Activated CD4-positive, alpha-beta T cell treated with anti-CD3 and anti-CD28 coated beads, Interleukin-10, Interleukin-2, amounts not matched to agents 100 ng/mL and 50 ng/mL, durations not matched to agents 16 hours and 8 hours (primary cell): ENCODE measurements around the gene TSHZ2.
"Not testable (repeated sequence)": the region's sequence is repeated elsewhere in the genome, so short reads cannot be mapped to it uniquely, and the experiment has no call there.

Source experiments
- DNase-seq: peaks from one replicate; pipeline ENCODE4 v3.0.0-alpha.2; 2020

Gene TSHZ2

DNA sequence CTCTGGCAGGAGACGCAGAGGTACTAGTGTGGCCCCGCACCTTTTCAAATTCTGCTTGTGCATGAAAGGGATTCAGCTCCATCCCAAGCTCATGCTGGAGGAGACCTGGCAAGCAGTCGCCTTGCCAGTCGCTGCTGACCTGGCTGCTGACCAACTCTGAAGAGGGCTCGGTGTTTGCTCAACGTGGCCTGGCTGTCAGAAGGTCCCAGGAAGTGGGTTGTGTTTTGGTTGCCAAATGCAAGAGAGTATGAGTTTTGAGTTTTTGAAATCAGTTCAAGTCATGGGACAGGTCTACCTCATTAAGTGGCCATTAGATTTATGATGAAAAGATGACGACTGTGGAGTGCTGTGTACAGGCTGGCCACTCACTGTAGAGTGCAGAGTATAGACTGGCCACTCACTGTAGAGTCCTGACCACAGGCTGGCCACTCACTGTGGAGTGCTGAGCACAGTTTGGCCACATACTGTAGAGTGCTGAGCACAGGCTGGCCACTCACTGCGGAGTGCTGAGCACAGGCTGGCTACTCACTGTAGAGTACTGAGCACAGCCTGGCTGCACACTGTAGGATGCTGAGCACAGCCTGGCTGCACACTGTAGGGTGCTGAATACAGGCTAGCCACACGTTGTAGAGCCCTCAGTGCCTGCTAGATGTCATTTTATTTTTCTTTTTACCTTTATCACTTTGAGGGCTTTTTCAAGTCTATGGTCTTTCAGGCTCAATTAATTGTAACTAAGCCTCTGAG, 427.6 kb downstream of the TSHZ2 start:
- DNase-seq, result no peak

- peak; percentile 5 for DNase-seq
These were observed 430.3 kb downstream of the TSHZ2 start for GRCh38 chr20:53402233-53403005.

DNA sequence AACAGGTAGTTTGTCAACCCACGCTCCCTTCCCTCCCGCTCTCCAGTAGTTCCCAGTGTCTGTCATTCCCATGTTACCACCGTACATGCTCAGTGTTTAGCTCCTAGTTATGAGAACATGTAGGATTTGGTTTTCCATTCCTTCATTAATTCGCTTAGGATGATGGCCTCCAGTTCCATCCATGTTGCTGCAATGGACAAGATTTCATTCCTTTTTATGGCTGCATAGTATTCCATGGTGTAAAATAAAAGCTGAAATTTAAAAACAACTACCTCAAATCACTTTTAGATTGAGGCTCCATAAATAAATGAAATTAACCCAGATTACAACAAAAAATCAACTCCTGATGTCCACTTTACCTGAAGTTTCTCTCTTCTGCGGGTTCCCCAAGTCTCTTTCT, 430.9 kb downstream of the TSHZ2 start:
- DNase-seq, result no peak

DNA sequence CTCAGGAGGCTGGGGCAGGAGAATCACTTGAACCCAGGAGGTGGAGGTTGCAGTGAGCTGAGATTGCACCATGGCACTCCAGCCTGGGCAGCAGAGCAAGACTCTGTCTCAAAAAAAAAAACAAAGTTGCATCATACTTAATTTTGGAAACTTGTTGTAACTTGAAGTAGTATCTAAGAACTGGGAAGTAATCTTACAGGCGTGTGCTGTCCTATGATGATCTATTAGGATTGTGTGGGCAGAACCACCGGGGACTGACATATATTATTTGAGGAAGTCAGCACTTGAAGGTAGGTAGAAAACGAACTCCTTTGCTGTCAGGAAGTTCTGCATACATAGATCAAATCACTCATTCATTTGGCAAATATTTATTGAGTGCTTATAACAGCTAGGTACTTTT, 433.0 kb downstream of the TSHZ2 start:
- no peak for DNase-seq

DNA sequence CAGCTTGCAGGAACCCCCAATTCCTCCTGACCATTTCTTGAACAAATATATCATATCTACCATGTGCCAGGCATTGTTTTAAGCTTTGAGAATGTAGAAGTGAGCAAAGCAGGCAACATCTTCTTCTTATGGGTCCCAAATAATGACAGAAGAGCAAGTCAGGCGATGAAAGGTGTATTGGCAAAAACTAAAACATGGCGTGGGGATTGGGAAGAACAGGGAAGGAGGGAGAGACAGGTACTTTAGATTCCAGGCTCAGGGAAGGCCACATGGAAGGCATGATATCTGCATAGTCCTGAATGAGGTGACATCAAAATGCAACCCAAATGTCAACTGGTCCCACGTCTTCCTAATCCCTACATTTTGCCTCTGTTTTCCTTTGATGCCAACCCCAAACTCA, 434.4 kb downstream of the TSHZ2 start:
- DNase-seq, result no peak

GRCh38 chr20:53408691-53409446, 436.7 kb downstream of the TSHZ2 start:
- DNase-seq, result no peak

GRCh38 chr20:53409447-53409717, 437.2 kb downstream of the TSHZ2 start:
- no peak for DNase-seq

- no peak for DNase-seq
These were observed 439.0 kb downstream of the TSHZ2 start for GRCh38 chr20:53411129-53411528.

DNA sequence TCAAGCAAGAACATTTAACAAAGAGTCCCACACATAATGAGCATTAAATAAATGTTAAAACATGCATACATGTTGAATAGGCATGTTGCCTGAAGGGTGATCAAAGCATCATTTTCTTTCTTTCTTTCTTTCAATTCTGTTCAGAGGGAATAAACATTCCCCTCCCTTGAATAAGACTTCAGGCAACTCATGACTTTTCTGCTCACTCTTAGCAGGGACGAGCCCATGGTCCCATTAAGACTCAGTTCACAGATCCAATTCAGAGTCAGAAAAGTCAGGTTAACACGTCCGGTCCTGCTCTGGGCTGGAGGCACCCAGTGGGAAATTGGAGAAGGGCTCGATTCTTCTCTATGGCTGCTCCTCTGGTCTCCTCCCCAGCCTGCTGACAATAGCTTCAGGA, 439.7 kb downstream of the TSHZ2 start:
- no peak for DNase-seq

DNA sequence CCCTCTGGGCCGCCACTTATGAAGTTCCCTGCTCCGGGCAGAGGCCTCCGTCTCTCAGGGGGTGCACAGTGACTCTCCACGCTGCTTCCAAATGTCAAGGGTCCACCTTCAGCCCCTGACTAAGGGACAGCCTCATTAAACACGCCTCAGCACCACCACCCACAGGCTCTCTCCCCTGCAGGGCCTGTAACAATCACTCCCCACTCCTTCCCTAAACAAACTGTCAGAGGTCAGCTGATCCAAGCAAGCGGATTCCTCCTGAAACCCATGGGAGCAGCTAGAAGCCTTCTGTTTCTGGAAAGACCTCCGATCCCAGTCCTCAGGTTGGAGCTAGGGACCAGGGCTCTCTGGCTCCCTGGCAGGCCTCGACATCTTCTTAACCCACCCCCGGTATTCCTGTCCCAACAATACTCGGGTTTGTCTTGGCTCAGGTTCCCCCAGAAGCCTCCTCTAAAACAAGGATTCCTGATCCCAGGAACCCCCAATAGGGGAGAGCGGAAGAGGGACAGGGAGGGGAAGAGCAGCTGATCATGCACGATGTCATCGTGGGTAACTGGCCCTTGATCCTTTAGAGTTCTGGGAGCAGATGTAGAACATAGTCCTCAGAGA, 440.5 kb downstream of the TSHZ2 start:
- no peak for DNase-seq

GRCh38 chr20:53413186-53413631, 441.1 kb downstream of the TSHZ2 start:
- peak; percentile 54 for DNase-seq

DNA sequence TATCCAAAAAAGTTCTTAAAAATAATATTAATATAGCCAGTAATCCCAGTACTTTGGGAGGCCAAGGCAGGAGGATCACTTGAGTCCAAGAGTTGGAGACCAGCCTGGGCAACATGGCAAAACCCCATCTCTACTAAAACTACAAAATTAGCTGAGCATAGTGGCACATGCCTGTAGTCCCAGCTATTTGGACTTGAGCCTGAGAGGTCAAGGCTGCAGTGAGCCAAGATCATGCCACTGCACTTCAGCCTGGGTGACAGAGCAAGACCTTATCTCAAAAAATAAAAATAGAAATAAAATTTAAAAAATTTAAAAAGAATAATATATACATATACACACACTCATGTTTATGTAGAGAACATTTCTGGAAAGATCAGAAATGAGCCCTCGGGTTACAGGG, 441.7 kb downstream of the TSHZ2 start:
- not testable (repeated sequence) for DNase-seq

GRCh38 chr20:53419693-53420460, 447.7 kb downstream of the TSHZ2 start:
- no peak for DNase-seq

- no peak for DNase-seq
These were observed 449.2 kb downstream of the TSHZ2 start for GRCh38 chr20:53421343-53421742.

- no peak for DNase-seq
These were observed 449.9 kb downstream of the TSHZ2 start for GRCh38 chr20:53422039-53422438.

- no peak for DNase-seq
These were observed 451.5 kb downstream of the TSHZ2 start for GRCh38 chr20:53423587-53424146.

- no peak for DNase-seq
These were observed 453.3 kb downstream of the TSHZ2 start for GRCh38 chr20:53425481-53425880.

DNA sequence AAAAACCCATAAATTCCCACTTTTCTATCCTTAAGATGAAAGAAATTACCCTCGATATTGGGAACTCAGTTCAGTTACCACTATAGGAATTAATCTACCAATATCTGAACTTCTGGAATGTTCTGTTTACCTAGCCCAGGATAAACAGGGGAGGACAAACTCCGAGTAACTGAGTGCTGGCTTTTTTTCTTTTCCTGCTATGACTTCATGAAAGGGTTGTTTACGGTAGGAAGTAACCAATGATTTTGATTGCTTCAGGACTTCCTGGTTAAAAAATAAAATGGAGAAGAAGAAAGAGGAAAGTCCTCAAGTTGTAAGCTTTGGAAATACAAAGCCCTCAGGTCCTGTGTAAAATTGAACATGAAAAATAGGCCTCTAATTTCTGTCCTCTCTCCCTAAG, 453.8 kb downstream of the TSHZ2 start:
- DNase-seq, result no peak

- no peak for DNase-seq
These were observed 454.7 kb downstream of the TSHZ2 start for GRCh38 chr20:53426766-53427312.

DNA sequence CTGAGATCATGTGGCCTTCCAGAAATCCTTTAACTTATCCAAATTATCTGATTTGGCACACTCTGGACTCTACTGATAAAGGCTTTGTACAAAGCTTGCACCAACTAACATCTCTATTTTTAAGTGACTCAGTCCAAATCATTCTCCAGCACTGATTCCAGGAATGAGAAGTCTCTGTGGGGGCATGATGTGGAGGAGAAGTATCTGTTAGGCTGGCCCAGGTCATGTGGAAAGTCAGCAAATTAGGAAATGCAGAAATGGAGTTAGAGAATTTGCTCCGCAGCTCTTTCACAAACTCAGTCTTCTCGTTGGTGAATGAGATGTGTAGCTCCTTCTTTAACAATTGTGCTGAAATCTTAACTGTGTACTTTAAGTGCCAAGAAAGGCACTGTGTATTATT, 455.8 kb downstream of the TSHZ2 start:
- no peak for DNase-seq

DNA sequence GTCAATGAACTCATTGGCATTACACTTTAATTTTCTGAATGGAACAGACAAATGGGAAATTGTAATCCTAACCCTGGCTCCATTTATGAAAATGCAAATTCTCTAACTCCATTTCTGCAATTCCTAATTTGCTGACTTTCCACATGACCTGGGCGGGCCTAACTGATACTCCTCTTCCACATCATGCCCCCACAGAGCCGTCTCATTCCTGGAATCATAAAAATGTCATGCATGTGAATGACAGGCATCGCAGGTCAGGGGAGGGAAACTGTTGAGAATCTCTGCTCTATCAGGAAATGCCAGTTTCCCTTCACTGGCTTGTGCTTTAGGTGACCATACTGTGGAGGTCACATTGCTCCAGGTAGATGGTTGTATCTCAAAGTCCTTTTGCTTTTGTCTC, 456.4 kb downstream of the TSHZ2 start:
- no peak for DNase-seq

GRCh38 chr20:53428996-53429395, 456.8 kb downstream of the TSHZ2 start:
- no peak for DNase-seq
